ENCODE measurements around the gene STX10.

- no peak for TF ChIP-seq POLR2AphosphoS5 (IDR thresholded peaks at IDR 0.05)
- no peak for TF ChIP-seq CTCF (IDR thresholded peaks at IDR 0.05)
- TF ChIP-seq EP300 (IDR thresholded peaks at IDR 0.05), result no peak
- TF ChIP-seq POLR2A (IDR thresholded peaks at IDR 0.05), result no peak
Measured at GRCh38 chr19:13195678-13196077, 45.5 kb upstream of the STX10 start.
